ENCODE measurements around the gene TRABD2B.

TRABD2B gene

GRCh38 chr1:47774986-47775834, 222.0 kb downstream of the TRABD2B start:
- DNase-seq (ENCODE audit: low read depth in 2 of 2) = no peak

GRCh38 chr1:47772960-47773682, 224.1 kb downstream of the TRABD2B start:
- no peak for DNase-seq (ENCODE audit: low read depth in 2 of 2)

DNA sequence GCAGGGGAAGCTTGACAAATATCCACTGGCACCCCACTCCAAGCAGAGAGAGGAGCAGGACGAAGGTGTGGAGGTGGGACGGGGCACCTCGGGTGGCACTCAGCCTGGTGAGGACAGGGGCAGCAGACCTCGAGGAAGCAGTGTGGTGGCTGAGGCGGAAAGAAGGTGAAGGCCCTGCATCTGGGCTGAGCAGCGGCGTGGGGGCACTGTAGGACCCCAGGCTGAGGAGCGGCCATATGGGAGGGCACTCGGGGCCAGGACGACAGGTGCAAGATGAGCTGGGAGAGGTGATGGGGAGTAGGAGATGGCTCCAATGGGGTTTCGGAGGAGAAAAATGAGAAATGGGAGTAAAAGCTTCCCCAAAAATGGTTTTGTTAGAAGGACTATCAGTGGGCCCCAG, 224.9 kb downstream of the TRABD2B start:
- DNase-seq (ENCODE audit: low read depth in 2 of 2) = no peak

DNA sequence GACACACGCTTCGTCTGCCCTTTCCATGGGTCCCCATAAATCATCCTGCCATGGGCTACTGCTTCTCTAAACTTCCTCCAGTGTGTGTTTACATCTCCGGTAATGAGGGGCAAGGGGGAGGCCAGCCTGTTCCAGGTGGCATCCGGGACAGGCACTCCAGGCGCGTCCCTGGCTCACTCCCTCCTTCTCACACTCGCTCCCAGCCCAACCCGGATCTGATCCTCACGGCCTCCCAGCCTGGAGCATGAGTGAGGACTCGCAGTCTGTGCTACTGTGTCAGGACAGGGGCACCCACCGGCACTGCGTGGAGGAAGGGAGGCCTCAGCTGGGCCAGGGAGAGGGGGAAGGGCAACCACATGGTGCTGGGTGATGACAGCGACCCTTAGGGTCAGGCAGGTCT, 225.4 kb downstream of the TRABD2B start:
- no peak for DNase-seq (ENCODE audit: low read depth in 2 of 2)

GRCh38 chr1:47769983-47770382, 227.2 kb downstream of the TRABD2B start:
- DNase-seq (ENCODE audit: low read depth in 2 of 2) = no peak

- no peak for DNase-seq (ENCODE audit: low read depth in 2 of 2)
Measured at GRCh38 chr1:47769295-47769694, 227.9 kb downstream of the TRABD2B start.

- DNase-seq (ENCODE audit: low read depth in 2 of 2) = no peak
Measured at GRCh38 chr1:47767741-47768100, 229.5 kb downstream of the TRABD2B start.

GRCh38 chr1:47766832-47767740, 230.1 kb downstream of the TRABD2B start:
- DNase-seq (ENCODE audit: low read depth in 2 of 2) = no peak

DNA sequence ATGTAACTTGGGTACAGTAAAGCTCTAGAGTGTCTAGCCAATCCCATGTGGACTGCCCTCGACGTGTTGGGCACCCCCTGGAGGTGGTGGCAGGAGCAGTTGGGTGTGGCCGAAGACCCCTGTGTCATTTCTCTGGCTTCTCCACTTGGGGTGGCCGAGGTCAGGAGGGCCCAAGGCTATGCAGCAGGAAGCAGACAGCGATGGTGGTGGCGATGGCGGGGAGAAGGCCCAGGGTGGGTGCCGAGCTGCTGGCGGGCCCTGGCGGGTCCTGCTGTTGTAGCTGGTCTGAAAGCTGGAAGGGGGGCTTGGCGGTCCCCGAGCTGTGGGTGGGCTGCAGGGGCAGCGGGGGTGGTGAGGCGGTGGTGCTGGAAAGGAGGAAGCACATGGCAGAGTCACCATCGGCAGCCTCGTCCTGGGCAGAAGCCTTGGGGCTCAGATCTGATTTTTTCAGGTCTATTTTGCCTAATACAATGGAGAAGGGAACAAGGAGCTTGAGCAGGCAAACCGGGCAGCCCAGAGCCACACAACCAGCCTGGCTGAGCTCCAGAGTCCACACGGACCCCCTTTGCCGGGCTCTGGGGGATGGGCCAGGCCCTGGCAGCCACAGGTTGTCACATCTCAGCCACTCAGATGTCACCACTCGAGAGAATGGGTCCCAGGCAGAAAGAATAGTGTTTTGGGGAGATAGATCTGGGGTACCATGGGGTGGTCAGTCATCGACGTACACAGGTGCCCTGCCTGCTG, 231.3 kb downstream of the TRABD2B start:
- DNase-seq (ENCODE audit: low read depth in 2 of 2) = no peak

GRCh38 chr1:47765236-47765635, 231.9 kb downstream of the TRABD2B start:
- DNase-seq (ENCODE audit: low read depth in 2 of 2) = no peak

DNA sequence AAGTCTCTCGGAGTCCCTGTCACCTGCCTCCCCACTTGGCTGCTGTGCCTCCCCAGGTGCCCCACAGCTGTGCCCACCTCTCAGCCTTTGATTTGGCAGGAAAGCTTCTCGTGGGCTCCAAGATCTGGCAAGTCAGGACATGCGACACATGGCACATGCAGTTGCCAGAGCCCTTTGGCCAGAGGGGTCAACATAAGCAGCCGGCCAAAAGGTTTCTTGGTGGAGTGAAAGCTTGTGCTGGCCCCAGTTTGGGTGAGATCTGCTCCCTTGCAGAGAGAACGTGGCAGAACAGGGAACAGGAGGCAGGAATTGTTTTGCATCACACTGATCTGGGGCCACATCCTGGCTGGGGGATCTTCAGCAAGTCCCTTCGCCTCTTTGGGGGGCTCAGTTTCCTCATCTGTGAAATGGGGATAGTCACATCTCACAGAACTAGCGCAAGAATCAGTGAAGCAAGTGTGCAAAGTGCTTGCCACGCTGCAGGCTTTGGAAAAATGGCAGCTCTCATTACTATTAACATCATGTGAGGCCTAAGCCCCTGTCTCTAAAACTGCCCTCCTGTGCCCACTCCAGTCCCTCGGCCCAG, 232.6 kb downstream of the TRABD2B start:
- DNase-seq (ENCODE audit: low read depth in 2 of 2) = no peak

- no peak for DNase-seq (ENCODE audit: low read depth in 2 of 2)
Measured at GRCh38 chr1:47763591-47764171, 233.5 kb downstream of the TRABD2B start.

DNA sequence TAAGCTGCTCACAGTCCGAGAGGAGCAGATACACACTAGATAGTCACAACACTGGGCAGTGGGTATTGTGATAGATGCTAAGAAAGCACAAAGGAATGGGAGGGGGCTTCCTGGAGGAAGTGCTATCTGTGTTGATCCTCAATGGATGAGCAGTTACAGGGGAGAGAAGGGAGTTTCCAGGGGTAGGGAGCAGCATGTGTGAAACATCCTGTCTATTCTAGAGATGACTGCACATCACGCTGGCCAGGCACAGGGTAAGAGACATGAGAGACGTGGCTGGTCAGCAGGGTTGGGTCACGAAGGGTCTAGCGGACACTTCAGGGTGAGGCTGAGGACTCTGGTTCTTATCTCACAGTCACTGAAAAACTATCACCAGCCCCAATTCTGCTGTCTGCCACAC, 235.2 kb downstream of the TRABD2B start:
- no peak for DNase-seq (ENCODE audit: low read depth in 2 of 2)

GRCh38 chr1:47761201-47761930, 235.8 kb downstream of the TRABD2B start:
- DNase-seq (ENCODE audit: low read depth in 2 of 2) = no peak

DNA sequence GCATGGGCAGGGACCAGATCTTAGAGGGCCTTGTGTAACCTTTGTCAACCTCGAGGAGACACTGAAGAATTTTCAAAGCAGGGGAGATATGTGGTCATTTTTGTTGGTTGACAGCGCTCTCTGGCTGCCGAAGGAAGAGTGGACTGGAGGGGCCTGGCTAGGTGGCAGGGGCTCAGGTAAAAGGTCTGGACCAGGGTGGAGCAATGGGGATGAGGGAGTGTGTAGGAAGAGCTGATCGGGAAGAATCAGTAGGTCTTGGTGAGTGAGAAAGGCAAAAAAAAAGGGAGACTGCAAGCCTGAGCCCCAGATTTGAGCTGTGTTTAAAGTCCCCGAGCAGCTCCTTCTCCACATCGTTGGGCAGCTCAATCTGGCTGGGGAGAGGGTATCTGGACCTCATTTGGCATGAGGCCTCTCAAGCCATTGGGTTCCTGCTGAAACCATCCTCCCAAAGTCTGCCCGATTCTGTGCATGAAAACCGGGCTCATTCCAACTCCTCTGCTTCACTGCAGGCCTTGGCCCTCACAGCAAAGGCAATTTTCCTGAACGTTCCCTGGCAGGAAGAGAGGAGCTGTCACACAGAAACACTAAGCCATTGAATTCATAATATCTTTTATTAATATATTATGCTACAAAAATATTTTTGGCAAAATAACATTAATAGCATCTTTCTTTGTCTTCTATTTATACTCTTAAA, 237.1 kb downstream of the TRABD2B start:
- DNase-seq (ENCODE audit: low read depth in 2 of 2) = no peak

- no peak for DNase-seq (ENCODE audit: low read depth in 2 of 2)
Measured at GRCh38 chr1:47759251-47759935, 237.8 kb downstream of the TRABD2B start.

- DNase-seq (ENCODE audit: low read depth in 2 of 2) = no peak
Measured at GRCh38 chr1:47758341-47759250, 238.6 kb downstream of the TRABD2B start.

Measured in activated CD8-positive, alpha-beta memory T cell treated with anti-CD3 and anti-CD28 coated beads for 4 hours (primary cell).